Measurements from ENCODE around the gene NPHS1.
"Not testable (repeated sequence)": the region's sequence is repeated elsewhere in the genome, so short reads cannot be mapped to it uniquely, and the experiment has no call there.

The NPHS1 gene

GRCh38 chr19:35846038-35846668 is 6.2 kb downstream of the NPHS1 start:
- no peak for DNase-seq

- DNase-seq, result no peak
These were observed 6.9 kb downstream of the NPHS1 start for GRCh38 chr19:35845215-35846037.

GRCh38 chr19:35844482-35845214 is 7.7 kb downstream of the NPHS1 start:
- DNase-seq, result no peak

- no peak for DNase-seq
These were observed 8.4 kb downstream of the NPHS1 start for GRCh38 chr19:35843676-35844481.

GRCh38 chr19:35842666-35843272 is 9.5 kb downstream of the NPHS1 start:
- no peak for DNase-seq

GRCh38 chr19:35841961-35842595 is 10.2 kb downstream of the NPHS1 start:
- DNase-seq, result no peak

GRCh38 chr19:35836096-35836495 is 16.2 kb downstream of the NPHS1 start:
- DNase-seq, result not testable (repeated sequence)

- no peak for DNase-seq
These were observed 18.3 kb downstream of the NPHS1 start for GRCh38 chr19:35833972-35834371.

GRCh38 chr19:35832054-35832453 is 20.2 kb downstream of the NPHS1 start:
- DNase-seq, result no peak

GRCh38 chr19:35830986-35831385 is 21.3 kb downstream of the NPHS1 start:
- no peak for DNase-seq

- peak; percentile 82 for DNase-seq
These were observed 23.5 kb downstream of the NPHS1 start for GRCh38 chr19:35828692-35829301.

GRCh38 chr19:35824150-35824549 is 28.2 kb downstream of the NPHS1 start:
- DNase-seq, result no peak

- DNase-seq, result no peak
These were observed 29.7 kb downstream of the NPHS1 start for GRCh38 chr19:35822579-35822978.

GRCh38 chr19:35818445-35818844 is 33.9 kb downstream of the NPHS1 start:
- no peak for DNase-seq

GRCh38 chr19:35816846-35817245 is 35.5 kb downstream of the NPHS1 start:
- DNase-seq, result no peak

- no peak for DNase-seq
These were observed 36.0 kb downstream of the NPHS1 start for GRCh38 chr19:35816262-35816661.

- DNase-seq, result no peak
These were observed 39.0 kb downstream of the NPHS1 start for GRCh38 chr19:35813043-35813890.

GRCh38 chr19:35812220-35813042 is 39.9 kb downstream of the NPHS1 start, which contains the start of gene PRODH2:
Gene PRODH2, minus strand, starts transcription at chr19:35812845. Its CDS starts 40 bp downstream, at chr19:35812805.
- no peak for DNase-seq
